HG02852 (cell line): ENCODE results near the gene DYNC1LI2.
"Not testable (repeated sequence)": the region's sequence is repeated elsewhere in the genome, so short reads cannot be mapped to it uniquely, and the experiment has no call there.

Source experiments
- ATAC-seq: cut with Tn5 transposase; IDR thresholded peaks from one replicate; pipeline ENCODE4 v1.9.1; 2021; ENCODE audit warnings: mild to moderate bottlenecking, moderate library complexity; ENCODE audit not compliant: unreplicated experiment

Gene DYNC1LI2

GRCh38 chr16:66698046-66698445 is 53.4 kb downstream of the DYNC1LI2 start:
- ATAC-seq: no peak

DNA sequence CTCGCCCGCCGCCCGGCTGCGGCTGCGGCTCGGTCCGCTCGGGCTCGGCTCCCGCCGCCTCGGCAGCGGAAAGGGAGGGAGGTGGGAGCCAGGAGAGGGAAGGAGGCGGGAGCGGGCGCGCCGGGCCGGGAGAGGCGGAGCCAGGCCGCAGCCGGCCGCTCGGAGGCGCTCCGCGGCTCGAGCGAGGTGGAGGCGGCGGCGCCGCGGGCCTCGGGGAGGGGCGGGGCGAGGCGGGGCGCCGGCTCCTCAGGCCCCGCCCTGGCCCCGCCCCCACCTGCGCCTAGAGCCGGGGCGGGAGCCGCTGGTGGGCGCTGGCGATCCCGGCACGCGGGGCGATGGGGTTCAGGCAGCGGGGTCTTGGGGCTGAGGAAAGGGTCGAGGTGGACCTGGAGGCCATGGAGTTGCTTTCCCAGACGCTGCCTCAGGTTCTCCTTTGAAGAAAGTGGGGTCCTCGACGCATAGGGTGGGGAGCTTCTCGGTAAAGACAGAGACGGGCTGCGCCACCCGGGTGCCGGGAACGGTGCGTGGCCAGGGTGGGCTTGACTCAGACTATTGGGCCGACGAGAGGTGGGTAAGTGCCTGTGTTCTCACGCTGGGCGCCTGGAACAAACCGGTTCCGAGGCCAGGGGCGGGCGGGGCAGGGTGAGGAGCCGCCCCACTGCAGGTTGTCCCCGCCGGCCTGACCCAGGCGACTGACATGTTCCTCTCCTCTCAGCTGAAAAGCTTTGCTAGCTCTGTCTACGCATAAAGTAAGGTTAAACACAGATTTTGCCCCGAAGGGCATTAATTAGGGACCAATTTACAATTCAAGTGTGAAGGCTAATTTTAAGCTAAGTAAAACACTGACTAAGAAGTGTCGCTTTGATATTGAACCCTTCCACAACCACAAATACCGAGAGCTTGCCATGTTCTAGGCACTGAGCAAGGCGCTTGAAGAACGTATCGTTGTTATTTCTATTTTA is 54.5 kb downstream of the DYNC1LI2 start, which contains the start of gene CMTM4:
TSS of gene CMTM4 (minus strand) at position 75 of the 962 bp plus-strand sequence. CDS start 218 bp downstream, outside the sequence.
- peak; percentile 91 for ATAC-seq

- ATAC-seq: peak; percentile 56
These were observed 55.3 kb downstream of the DYNC1LI2 start for GRCh38 chr16:66695935-66696668.

DNA sequence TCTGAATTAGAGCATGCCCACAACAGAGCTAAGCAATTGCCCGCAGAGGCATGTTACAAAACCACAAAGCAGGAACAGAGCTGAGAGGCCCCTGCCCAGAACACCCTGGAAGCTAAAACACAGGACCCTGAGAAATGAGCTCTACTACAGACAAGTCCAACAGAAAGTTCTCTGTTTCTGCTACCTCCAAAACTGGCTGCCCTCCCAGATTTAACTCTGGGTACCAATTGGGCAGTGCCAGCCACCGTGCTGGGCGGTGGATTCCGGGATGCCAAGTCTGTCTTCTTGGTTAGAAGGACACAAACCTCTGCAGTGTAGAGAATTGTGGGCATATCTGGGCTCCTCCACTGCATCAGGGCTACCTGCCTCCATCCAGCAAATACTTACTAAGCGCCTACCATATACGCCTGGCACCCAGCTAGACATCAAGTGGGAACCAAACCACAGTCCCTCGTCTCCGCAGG is 55.9 kb downstream of the DYNC1LI2 start:
- ATAC-seq: no peak

DNA sequence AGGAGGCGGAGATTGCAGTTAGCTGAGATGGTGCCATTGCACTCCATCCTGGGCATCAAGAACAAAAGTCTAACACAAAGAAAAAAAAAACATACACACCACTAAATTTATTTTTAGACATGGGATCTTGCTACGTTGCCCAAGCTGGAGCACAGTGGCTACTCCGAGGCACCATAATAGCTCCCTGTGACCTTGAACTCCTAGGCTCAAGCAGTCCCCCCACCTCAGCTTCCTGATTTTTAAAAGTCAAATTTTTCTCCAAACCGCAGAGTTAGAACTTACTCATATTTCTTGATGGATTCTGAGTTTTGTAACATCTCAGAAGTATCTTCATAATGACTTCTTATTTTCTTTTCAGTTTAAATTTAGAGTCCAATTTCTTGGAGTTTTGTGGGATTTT is 58.3 kb downstream of the DYNC1LI2 start:
- ATAC-seq: no peak

DNA sequence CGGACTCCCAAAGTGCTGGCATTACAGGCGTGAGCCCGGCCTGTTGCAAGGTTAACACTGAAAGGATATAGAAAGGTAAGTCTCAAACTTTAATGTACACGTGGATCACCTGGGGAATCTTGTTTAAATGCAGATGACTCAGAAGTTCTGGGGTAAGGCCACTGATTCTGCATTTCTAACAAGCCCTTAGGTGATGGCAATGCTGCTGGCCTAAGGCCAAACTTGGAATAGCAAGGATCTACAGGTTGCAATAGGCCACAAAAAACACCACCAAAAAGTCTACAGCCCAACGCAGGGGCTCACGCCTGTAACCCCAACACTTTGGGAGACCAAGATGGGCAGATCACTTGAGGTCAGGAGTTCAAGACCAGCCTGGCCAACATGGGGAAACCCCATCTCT is 59.1 kb downstream of the DYNC1LI2 start:
- no peak for ATAC-seq

DNA sequence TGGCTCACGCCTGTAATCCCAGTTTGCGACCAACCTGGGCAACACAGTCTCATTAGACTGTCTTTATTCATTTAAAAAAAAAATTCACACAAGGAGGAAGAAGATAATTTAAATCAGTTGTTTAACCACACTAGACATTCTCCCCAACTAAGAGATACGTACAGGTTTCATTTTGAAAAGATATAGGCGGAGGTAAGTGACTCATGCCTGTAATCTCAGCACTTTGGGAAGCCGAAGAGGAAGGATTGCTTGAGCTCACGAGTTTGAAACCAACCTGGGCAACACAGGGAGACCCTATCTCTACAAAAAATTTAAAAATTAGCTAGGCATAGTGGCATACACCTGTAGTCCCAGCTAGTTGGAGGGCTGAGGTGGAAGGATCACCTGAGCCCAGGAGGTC is 60.2 kb downstream of the DYNC1LI2 start:
- no peak for ATAC-seq

GRCh38 chr16:66690106-66690847 is 61.1 kb downstream of the DYNC1LI2 start:
- no peak for ATAC-seq

- ATAC-seq: no peak
These were observed 62.1 kb downstream of the DYNC1LI2 start for GRCh38 chr16:66689282-66689681.

DNA sequence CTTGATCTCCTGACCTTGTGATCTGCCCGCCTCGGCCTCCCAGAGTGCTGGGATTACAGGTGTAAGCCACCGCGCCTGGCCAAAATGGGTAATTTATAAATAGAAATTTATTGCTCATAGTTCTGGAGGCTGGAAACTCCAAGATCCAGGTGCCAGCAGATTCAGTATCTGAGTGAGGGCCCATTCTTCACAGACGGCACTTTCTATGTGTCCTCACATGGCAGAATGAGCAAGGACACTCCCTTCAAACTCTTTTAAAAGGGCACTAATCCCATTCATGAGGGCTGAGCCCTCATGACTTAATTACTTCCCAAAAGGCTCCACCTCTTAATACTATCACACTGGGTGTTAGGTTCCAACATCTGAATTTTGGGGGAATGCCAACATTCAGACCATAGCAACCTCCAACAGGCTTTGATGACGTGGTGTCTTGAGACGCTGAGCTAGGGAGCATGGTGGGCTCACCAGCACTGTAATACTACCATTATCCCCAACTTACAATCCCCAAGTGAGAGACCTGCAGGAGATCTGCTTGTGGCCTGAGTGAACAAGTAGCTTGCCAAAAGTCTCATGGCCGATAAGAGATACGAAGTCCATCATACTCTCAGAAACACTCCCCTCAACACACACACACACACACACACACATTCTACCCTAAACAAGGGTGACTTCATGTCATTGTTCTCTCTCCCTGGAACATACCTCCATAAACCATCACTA is 63.3 kb downstream of the DYNC1LI2 start:
- ATAC-seq: no peak

DNA sequence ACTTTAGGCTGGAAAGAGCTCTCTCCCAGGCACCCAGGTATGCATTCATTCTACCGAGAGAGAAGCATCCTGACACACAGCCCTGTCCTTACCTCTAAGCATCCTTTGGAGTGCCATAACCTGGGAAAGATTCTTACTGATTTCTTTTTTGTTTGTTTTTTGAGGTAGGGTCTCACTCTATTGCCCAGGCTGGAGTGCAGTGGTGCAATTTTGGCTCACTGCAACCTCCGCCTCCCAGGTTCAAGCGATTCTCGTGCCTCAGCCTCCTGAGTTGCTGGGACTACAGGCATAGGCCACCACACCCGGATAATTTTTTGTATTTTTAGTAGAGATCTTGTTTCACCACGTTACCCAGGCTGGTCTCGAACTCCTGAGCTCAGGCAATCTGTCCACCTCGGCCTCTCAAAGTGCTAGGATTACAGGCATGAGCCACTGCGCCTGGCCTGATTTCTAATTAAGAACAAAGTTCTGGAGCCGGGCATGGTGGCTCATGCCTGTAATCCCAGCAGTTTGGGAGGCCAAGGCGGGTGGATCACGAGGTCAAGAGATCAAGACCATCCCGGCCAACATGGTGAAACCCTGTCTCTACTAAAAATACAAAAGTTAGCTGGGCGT is 65.8 kb downstream of the DYNC1LI2 start:
- ATAC-seq: not testable (repeated sequence)

GRCh38 chr16:66682271-66682670 is 69.1 kb downstream of the DYNC1LI2 start:
- ATAC-seq: no peak

- no peak for ATAC-seq
These were observed 69.7 kb downstream of the DYNC1LI2 start for GRCh38 chr16:66681676-66682075.

DNA sequence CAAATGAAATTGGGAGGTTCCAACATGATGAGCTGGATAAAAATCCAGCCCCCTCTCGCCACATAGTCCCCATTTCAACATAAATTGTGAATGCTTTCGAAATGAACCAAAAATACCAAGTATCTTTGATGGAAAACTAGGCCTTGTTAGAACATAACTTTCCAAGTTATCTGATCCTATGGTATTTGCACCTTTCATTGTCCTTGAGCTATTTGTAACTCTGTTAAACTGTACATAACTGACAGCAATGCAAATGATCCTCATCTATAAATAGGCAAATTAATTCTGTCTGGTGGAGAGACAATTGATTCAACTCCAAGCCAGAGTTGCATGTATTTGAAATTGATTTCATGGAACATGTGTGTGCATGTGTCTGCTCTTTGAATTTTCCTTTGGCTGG is 73.1 kb downstream of the DYNC1LI2 start:
- ATAC-seq: no peak

DNA sequence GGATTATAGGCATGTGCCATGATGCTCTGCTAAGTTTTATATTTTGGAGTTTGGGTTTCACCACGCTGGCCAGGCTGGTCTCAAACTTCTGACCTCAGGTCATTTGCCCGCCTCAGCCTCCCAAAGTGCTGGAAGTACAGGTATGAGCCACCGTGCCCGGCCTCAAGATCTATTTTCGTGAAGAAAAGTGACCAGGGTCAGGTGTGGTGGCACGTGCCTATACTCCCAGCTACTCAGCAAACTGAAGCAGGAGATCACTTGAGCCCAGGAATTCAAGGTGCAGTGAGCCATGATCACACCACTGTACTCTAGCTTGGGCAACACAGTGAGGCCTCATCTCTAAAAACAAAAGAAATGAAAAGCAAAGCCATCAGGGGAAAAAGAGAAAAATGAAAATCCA is 73.6 kb downstream of the DYNC1LI2 start:
- ATAC-seq: no peak

DNA sequence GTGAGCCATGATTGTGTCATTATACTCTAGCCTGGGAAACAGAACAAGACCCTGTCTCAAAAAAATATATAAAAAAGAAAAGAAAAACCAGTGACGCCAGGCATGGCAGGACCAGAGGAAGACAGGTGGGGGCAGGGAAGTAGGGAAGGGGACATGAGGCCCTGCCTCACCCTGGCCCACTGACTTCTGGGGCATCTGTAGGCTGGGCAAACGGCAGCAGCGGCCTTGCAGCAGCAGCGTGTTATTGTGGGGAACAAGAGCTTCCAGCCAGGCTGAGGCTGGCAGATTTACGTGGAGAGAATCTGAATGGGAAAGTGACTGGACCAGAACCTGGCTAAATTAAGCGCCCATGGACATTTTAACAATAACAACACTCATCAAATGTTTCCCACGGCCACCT is 74.2 kb downstream of the DYNC1LI2 start:
- no peak for ATAC-seq

GRCh38 chr16:66676599-66676998 is 74.8 kb downstream of the DYNC1LI2 start:
- no peak for ATAC-seq

- no peak for ATAC-seq
These were observed 77.7 kb downstream of the DYNC1LI2 start for GRCh38 chr16:66673691-66674090.
